ENCODE measurements around the gene UNC5CL.
"Not testable (repeated sequence)": the region's sequence is repeated elsewhere in the genome, so short reads cannot be mapped to it uniquely, and the experiment has no call there.

UNC5CL gene

DNA sequence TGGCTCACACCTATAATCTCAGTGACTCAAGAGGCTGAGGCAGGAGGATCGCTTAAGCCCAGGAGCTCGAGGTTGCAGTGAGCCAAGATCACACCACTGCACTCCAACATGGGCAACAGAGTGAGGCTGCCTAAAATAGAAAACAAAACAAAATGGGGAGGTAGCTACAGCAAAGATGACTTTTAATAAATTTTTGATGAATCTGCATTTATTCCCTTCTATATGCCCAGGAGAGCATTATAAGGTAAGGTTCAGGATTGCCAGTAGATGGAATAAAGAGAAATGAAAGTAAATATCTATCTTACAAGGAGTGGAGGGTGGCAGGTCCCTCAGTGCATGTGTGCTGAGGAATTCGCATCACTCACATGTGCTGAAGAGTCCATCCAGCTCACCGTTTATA is 24.2 kb downstream of the UNC5CL start:
- TF ChIP-seq, protein P1, sequence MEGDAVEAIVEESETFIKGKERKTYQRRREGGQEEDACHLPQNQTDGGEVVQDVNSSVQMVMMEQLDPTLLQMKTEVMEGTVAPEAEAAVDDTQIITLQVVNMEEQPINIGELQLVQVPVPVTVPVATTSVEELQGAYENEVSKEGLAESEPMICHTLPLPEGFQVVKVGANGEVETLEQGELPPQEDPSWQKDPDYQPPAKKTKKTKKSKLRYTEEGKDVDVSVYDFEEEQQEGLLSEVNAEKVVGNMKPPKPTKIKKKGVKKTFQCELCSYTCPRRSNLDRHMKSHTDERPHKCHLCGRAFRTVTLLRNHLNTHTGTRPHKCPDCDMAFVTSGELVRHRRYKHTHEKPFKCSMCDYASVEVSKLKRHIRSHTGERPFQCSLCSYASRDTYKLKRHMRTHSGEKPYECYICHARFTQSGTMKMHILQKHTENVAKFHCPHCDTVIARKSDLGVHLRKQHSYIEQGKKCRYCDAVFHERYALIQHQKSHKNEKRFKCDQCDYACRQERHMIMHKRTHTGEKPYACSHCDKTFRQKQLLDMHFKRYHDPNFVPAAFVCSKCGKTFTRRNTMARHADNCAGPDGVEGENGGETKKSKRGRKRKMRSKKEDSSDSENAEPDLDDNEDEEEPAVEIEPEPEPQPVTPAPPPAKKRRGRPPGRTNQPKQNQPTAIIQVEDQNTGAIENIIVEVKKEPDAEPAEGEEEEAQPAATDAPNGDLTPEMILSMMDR (IDR thresholded peaks at IDR 0.05; ENCODE audit: control insufficient read depth, insufficient read depth, low read depth, low read length, missing control alignments): no peak
- H3K4me3 ChIP-seq (ENCODE audit: control insufficient read depth, low read depth, low read length): no peak overlapping the region
- no peak for DNase-seq (ENCODE audit: low read depth)

DNA sequence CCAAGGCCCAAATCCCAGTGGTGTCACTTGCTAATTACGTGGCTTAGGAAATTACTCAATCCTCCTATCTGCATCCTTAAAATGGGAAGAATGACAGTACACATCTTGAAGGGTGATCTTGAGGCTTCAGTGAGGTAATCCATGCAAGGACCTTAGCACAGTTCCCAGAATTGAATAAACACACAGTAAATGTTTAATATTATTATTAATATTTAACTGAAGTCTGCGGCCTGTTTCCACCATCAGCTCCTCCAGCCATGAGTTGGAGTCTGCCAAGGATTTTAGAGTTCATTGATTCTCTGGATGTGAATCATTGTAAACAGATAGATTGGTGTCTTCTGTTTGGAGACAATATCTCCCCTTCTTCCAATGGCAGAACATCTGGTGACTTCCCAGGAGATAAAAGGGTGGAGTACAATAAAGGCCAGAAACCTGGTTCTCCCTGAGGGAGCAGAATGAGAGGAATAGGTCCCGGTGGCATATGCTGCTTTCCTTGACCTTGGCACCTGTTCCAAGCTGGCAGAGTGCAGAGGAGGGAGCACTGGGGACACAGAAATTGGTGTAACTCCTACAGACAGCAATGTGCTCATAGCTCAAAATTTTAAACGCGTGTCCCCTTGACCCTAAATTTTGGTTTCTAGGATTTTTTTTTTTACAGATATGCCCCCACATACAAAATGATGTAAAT is 25.4 kb downstream of the UNC5CL start:
- TF ChIP-seq, protein P1 (IDR thresholded peaks at IDR 0.05; ENCODE audit: control insufficient read depth, insufficient read depth, low read depth, low read length, missing control alignments): no peak
- DNase-seq (ENCODE audit: low read depth): no peak

DNA sequence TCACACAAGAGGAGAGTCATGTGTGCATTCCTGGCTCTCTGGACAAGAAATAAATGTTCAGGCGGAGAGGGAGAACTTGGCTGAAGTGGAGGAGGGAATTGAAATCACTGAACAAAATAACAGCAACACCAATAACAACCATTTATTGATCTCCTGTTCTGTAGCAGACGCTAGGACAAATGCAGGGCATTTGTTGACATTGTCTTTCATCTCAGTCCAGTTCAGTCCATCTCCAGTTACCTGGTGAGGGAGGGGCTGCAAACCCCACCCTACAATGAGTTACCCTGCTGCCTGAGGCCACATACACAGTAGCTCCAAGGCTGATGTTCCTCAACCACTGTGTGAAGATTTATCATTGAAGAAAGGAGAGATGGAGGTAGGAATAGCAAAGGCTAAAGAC is 27.3 kb downstream of the UNC5CL start:
- TF ChIP-seq, protein P1 (IDR thresholded peaks at IDR 0.05; ENCODE audit: control insufficient read depth, insufficient read depth, low read depth, low read length, missing control alignments): no peak
- DNase-seq (ENCODE audit: low read depth): no peak
- H3K4me3 ChIP-seq (ENCODE audit: control insufficient read depth, low read depth, low read length): no peak overlapping the region

More for the DNA sequence above, 25.4 kb downstream of the UNC5CL start:
- no peak overlapping the region for H3K4me3 ChIP-seq (ENCODE audit: control insufficient read depth, low read depth, low read length)

DNA sequence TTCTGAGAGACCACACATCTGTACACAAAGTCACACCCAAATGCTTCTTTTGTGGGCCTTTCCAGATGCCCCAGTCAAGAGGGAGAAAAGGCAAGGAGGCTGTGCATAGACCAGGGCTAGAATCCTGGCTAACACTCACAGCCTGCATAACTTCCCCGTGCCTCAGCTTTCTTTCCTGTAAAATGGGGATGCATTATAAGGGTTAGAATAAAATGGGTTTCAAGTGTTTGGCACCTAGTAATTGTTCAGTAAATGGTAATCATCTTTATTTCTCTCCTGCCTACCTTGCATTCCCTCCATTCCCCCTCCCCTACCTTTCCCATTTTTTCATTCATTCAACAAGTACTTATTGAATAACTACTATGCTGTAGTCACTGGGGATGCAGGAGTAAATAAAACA is 29.4 kb downstream of the UNC5CL start:
- no peak for DNase-seq (ENCODE audit: low read depth)
- TF ChIP-seq, protein P1 (IDR thresholded peaks at IDR 0.05; ENCODE audit: control insufficient read depth, insufficient read depth, low read depth, low read length, missing control alignments): no peak
- no peak overlapping the region for H3K4me3 ChIP-seq (ENCODE audit: control insufficient read depth, low read depth, low read length)

DNA sequence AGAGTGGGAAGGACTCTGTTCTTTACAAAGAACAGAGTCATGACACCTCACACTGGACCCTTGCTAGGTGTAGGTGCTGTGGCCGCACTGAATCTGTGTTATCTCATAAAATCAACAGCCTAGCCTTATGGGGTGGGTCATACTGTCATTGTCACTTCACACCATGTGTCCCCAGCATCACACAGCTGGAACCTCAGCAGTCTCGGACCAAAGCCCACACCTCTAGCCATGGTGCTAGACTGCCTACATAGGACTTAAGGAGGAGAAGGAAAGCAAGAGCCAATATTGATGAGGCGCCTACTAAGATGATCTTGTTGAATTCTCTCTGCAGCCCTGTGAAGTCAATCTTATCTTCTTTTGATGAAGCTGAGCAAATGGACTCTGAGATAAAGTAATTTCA is 31.0 kb downstream of the UNC5CL start:
- DNase-seq (ENCODE audit: low read depth): no peak
- TF ChIP-seq, protein P1 (IDR thresholded peaks at IDR 0.05; ENCODE audit: control insufficient read depth, insufficient read depth, low read depth, low read length, missing control alignments): no peak
- no peak overlapping the region for H3K4me3 ChIP-seq (ENCODE audit: control insufficient read depth, low read depth, low read length)

DNA sequence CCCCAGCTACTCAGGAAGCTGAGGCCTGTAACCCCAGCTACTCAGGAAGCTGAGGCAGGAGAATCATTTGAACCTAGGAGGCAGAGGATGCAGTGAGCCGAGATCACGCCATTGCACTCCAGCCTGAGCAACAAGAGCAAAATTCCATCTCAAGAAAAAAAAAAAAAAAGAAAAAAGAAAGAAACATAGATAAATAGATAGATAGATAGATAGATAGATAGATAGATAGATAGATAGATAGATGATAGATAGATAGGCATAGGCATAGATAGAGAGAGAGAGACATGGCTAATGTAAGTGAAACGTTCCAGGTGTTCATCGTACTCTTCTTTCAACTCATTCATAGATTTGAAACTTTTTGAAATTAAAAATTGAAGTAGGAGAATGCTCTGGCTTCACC is 32.0 kb downstream of the UNC5CL start:
- DNase-seq (ENCODE audit: low read depth); H3K4me3 ChIP-seq (ENCODE audit: control insufficient read depth, low read depth, low read length): not testable (repeated sequence)

DNA sequence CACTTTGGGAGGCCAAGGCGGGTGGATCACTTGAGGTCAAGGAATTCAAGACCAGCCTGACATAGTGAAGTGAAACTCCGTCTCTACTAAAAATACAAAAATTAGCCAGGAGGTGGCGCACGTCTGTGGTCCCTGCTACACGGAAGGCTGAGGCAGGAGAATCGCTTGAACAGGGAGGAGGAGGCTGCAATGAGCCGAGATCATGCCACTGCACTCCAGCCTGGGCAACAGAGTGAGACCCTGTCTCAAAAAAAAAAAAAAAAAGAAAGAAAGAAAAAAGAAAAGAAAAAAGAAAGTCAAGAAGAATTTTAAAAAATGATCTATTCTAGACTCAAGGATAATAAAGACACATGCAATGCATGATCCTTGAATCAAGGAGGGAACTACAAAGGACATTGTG is 32.8 kb downstream of the UNC5CL start:
- DNase-seq (ENCODE audit: low read depth); H3K4me3 ChIP-seq (ENCODE audit: control insufficient read depth, low read depth, low read length): not testable (repeated sequence)
- TF ChIP-seq, protein P1 (IDR thresholded peaks at IDR 0.05; ENCODE audit: control insufficient read depth, insufficient read depth, low read depth, low read length, missing control alignments): peak; percentile 58

All from AG09309 (cell line).